ENCODE data around the gene AURKB.
"Not testable (repeated sequence)": the region's sequence is repeated elsewhere in the genome, so short reads cannot be mapped to it uniquely, and the experiment has no call there.

Gene AURKB

DNA sequence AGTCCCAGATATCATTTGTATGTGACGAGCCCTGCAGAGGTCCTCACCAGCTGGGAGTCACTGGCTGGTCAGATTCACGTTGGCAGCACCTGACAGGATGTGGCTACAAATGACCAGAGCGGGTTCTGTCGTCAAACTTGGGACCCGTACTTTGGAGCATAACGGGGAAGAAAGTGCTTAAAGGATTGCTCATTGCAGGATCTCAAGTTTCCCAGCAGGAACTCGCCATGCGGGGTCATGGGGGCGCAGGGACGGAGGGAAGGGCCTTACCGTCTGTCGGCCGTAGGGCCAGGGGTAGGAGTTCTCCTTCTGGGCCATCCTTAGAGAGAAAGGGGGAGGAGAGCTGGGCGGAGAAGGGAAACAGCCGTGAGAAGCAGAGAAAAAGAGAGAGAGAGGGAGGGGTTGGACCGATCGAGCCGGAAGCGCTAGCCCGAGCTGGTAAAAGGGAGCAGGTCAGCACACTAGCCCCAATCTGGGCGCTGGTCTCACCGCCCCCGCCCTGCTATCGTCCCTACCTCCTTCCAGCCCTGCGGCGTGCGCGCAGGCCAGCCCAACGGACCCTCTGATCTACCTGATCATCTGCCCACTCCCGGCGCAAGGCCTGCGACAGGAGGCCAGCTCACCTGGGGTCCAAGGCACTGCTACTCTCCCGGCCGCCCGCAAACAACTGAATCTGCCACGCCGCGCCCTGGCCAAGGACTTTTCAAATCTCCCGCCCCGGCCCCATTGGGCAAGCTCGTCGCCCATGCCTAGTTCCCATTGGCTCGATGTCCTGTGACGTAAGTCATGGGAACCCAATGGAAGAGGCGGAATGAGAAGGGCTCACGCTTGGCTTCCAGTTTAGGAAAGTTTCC lies at the start of gene AURKB:
AURKB (minus strand) TSS at position 669 of the 854 bp plus-strand sequence; CDS start at position 318, 351 bp downstream.
- peak; percentile 78 for DNase-seq

DNA sequence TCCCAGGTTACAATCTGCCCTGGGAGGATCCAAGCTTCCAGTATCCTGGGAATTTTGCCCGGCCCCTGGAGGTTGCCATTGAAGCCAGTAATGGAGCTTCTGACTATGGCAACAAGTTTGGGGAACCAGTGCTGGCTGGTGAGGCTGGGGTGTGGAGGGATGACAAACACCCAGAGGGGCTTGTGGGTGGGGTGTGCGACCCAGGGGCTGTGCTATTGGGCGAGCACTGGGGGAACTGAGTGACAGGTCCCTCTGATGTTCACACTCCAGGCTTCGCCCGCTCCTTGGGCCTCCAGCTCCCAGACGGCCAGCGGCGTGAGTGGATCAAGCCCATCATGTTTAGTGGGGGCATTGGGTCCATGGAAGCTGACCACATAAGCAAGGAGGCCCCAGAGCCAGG lies 47.4 kb upstream of the AURKB start:
- no peak for DNase-seq

DNA sequence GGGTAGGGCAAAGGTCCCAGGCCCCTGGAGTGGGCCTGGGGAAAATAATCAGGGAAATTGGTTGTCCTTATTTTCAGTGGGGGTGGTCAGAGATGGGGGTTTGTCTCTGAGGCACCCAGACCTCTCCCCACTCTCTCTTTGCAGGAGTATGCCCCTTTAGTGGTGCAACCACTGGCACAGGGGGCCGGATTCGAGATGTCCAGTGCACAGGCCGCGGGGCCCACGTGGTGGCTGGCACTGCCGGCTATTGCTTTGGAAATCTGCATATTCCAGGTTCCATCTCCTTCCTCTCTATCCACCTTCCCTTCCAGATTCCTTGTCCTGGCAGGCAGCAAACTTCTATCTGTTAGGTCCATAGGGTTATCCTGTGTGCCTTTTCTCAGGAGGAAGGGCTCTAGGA lies 46.3 kb upstream of the AURKB start:
- DNase-seq, result no peak

DNA sequence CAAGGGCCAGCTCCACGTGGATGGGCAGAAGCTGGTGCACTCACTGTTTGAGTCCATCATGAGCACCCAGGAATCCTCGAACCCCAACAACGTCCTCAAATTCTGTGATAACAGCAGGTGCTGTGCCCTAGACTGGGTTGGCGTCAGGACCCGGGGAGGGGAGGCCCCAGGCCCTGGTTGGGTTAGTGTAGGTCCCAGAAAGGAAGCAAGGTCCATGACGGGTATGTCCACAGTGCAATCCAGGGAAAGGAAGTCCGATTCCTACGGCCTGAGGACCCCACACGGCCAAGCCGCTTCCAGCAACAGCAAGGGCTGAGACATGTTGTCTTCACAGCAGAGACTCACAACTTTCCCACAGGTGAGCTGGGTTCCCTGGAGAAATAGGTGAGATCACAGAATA lies 45.9 kb upstream of the AURKB start:
- no peak for DNase-seq

DNA sequence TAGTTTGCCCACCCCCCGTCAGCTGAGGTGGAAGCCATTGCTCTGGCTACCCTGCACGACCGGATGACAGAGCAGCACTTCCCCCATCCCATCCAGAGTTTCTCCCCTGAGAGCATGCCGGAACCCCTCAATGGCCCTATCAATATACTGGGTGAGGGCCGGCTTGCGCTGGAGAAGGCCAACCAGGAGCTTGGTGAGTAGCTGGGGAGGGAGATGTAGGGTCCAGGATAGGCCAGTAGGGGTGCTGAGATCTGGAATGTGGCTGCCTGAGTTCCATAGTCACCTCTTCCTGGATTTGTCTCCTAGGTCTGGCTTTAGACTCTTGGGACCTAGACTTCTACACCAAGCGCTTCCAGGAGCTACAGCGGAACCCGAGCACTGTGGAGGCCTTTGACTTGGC lies 45.1 kb upstream of the AURKB start:
- DNase-seq, result no peak

DNA sequence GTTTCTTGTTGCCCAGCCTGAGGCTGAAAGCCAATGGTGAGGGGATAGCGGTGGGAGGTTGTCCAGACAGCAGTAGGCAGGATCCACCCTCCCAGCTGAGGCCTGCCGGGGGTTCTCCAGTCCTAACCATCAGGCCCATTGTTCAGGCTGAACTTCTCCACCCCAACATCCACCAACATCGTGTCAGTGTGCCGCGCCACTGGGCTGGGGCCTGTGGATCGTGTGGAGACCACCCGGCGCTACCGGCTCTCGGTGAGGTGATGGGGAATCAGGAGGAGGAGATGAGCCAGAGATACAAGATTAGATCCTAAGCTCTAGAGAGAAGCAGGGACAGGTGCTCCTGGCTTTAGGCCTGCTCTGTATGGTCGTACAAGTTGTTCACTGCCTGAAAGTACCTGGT lies 44.5 kb upstream of the AURKB start:
- DNase-seq, result no peak

DNA sequence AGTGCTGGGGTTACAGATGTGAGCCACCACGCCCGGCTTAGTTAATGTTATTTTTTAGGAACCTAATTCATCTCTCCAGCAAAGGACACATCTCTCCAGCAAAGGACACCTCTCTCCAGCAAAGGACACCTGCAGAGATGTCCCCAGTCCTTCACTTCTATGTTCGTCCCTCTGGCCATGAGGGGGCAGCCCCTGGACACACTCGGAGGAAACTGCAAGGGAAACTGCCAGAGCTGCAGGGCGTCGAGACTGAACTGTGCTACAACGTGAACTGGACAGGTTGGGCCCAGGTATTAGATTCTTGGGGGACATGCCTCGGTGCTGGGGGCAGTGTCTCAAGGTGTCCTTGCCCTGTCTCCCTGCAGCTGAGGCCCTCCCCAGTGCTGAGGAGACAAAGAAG lies 43.4 kb upstream of the AURKB start:
- DNase-seq, result peak; percentile 4

DNA sequence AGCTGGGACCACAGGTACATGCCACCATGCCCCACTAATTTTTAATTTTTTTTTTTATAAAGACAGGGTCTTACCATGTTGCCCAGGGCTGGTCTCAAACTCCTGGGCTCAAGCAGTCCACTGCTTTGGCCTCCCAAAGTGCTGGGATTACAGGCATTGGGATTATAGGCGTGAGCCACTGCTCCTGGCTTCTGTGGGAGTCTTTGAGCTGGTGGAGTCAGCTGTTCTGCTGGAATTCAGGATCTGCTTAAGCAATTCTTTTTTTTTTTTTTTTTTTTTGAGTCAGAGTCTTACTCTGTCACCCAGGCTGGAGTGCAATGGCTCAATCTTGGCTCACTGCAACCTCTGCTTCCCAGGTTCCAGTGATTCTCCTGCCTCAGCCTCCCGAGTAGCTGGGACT lies 41.0 kb upstream of the AURKB start:
- DNase-seq, result not testable (repeated sequence)

DNA sequence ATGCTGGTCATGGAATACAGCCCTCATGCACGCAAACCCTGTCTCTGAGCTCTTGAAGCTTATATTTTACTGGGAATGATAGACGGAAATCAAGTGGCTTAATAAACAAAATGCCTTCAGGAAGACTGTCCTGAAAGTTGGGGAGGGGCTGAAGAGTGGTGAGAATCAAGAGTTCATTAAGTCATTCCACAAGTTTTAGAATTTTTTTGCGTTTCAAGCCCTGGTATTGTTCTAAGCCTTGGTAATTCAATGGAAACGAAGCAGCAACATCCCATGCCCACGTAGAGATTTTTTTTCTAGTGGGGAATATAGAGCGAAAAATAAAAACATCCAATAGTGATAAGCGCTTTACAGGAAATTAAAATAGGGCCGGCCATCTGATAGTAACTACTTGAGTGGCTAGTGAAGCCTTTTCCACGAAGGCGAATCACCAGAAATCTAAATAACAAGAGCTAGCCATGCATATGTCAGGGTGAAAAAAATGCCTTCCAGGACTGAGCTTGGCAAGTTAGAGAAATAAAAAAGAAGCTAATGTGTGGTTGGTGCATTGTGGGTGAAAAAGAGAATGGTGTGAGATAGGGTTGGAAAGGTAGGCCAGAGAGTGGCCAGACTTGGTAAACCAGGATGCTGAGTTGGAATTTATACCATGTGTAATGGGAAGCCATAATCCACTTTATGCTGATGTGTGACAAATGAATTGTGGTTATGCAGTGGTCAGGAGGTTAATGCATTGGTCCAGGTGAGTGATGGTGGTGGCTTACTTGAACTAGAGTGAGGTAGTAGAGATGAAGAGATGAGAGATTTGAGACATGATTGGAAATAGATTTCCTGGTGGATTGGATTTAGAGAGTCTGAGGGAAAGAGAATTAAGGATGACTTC lies 39.5 kb upstream of the AURKB start:
- no peak for DNase-seq

DNA sequence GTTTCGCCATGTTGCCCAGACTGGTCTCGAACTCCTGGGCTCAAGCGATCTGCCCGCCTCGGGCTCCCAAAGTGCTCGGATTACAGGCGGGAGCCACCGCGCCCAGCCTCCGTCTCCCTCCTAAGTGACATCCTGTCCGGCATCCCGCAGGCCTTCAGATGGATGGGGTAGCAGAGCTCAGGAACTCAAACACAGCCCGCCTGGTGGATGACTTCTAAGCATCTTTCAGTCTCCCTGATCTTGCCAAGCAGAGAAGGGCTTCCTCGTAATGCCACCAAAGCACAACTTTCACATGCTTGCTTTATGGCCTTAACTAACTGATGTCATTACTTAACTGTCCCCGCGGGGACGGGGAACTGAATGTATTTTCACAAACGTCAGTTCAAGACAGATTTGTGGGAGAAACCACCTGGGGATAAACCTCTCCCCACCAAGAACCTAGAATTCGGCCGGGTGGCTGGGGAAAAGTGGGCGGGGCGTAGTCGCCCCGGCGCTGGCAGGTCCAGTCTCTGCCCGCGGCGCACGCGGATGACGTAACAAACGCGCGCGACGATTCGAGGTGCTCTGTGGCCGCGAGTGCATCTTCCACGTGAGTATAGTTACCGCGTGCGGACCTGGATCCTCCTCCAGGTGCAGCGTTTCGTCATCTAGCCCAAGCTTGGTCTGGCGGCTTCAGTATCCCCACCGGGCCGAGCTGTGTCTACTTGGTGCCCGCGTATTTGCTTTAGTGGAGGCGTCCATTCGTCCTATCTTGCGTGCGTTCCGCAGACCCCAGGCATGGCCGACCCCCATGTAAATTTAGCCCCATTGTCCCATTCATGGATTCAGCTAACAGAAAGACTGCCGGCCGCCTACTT lies 38.6 kb upstream of the AURKB start, which contains the start of gene PFAS:
PFAS (plus strand) TSS at position 539 of the 857 bp plus-strand sequence. CDS start 4,649 bp downstream, outside the sequence.
- DNase-seq, result peak; percentile 80

DNA sequence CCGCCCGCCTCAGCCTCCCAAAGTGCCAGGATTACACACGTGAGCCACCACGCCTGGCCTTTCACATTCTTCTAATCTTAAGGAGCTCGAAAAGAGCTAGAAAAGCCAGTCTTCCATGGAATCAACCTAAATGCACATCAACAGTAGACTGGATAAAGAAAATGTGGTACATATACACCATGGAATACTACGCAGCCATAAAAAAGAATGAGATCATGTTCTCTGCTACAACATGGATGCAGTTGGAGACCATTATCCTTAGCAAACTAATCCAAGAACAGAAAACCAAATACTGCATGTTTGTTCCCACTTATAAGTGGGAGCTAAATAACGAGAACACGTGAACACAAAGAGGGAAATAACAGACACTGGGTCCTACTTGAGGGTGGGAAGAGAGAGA lies 34.4 kb upstream of the AURKB start:
- DNase-seq, result no peak

DNA sequence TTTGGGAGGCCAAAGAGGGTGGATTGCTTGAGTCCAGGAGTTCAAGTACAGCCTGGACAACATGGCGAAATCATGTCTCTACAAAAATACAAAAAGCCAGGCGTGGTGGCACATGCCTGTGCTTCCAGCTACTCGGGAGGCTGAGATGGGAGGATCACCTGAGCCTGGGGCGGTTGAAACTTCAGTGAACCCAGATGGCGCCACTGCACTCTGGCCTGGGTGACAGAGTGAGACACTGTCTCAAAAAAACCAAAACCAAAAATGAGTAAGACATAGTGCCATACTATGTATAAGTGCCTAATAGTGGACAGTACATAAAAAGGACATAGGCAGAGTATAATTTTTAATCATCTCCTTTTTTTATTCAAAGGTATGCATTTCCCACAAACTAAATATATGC lies 33.5 kb upstream of the AURKB start:
- DNase-seq, result no peak

DNA sequence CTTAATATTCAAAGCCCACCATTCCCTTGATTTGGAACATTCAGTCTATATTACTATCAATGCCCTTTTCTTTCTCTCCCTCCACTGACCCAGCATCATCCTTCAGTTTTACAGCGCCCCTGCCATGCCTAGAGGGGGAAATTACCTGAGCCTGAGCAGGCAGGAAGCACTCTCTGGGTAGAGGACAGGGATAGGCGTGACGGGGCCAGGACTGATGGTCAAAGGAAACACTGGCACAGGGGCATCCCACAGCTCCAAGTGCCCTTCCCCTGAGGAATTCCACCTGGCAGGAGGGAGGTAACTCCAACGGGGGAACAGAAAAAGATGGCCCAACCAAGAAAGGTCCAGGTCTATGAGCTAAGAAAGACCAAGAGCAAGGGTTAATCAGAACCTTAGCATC lies 27.5 kb upstream of the AURKB start:
- DNase-seq, result no peak

DNA sequence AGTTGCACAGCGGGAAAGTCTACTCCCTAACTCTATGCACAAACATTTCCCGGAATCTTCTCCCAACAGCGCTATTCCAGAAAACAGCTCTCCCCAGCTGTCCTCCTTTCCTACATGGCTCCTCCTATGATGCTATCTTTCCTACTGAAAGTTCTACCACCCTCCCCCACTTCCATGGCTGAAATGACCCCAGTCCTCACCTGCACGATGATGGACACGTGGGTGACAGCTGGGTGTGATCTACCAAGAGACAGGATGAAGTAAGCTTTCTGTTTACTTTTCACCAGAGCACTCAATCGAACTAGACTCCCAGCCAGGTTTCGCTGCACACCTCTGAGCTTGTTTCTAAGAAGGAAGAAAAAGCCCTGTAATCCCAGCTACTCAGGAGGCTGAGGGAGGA lies 26.8 kb upstream of the AURKB start:
- DNase-seq, result no peak

DNA sequence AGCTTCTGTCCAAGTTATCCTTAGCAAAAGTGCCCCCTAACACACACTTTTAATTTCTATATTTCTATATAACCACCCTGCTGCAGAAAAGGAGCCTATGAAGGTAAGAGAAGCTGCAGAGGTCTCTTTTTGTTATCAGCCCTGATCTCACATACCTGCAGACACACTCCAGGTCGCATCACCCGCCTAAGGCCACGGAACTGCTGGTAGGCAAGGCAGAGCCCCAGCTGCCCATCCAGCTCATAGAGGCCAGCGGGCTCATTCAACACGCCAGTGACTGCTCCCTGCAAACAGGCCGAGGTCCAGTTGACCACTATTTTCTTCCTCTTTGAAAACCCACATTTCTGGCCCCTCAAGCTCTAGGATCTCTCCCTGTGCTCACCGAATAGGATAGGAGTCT lies 25.3 kb upstream of the AURKB start:
- no peak for DNase-seq

DNA sequence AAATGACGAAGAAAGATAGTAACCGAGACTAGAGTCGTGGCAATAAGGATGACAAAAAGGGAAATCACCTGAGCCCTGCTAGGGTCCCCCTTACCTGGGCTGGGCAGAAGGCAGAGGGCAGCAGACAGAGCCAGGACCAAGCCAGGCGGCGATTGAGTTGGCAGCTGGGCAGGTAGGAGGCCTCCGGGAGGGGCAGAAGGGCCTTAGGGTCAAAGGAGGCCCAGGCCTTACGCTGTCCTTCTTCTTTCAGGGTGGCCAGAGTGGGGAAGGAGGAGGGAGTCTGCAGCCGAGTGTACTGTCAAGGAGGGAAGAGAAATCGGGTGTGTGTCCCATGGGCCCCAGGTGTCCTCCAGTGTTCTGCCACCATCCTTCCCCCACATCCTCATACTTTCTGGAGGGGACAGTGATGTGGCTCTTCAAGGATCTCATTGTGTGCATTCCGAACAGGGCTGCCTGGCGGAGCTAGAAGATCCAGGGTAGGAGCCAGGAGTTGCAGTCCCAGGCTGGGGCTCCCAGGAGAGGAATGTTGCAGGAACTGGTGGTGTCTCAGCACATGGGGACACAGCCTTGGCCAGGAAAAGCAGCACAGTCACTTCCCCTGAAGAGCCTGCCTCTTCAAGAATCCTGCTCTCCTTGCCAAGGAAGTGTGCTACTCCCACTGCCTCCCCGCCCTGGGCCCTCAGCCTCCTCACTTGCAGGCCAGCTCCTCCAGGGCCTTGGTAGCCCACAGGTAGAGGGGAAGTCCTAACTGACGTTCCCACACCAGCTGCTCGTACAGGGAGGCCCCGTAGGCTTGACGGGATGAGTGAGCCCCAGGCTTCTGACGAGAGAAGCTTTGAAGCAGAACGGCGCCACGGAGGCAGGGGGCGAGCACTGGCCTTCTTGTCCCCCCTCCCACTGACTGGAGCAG lies 24.2 kb upstream of the AURKB start:
- no peak for DNase-seq

DNA sequence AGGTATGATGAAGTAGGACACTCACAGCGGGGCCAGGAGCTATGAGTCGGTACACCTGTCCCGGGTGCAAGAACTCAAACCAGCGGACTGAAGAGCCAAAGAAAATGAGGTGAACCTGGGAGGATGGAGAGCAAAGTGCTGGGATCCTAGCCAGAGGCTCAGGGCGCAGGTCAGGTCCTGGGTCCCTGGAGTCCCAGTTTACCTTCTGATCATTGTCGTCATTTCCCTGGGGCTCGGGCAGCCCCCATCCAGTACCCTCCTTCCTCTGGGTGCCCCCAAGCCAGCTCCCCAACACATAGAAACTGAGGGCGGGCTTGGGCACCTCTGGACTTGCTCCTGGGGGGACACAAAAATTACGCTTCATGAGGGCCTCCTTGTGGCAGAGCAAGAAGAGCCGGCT lies 21.3 kb upstream of the AURKB start:
- no peak for DNase-seq

DNA sequence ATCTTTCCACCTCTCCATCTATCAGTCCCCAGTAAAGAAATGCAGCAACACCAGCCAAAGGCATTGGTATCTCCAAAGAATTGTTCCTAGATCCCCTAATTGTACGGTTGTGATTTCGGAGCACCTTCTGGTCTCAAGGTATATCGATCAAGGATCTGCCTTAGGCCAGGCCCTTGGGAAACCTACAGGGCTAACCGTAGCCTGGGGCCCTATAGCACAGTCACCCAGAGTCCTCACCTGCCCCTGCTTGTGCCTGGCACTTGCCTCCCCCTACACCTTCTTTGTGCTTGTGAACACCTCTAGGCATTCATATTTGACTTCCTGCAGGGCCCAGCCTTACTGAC lies 16.8 kb upstream of the AURKB start:
- no peak for DNase-seq

DNA sequence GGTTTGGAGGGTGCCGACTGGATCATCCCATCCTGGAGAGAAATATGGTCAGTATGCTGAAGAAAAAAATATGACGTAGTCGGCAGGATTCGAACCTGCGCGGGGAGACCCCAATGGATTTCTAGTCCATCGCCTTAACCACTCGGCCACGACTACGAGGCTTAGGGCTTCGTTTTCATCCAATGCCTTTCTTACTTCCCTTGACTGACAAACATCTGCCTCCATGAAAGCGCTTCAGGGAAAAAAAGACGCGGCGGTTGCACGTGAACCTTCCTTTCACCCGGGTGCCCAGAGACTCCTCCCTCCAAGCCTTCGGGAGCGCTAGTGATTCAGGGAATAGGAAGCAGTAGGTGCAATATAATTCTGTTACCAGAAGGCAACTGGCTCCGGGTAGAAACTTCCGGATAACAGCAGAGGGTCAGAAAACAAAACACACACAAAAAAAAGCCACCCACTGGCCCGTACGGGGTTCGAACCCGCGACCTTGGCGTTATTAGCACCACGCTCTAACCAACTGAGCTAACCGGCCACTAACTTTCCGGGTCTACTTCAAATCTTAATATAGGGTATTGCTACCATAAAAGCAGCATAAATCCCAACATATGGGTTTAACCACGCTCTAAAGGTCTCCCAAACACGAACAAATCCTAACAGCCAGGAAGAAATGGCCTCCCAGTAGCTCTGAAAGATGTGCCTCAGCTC lies 16.3 kb upstream of the AURKB start:
- peak; percentile 93 for DNase-seq

DNA sequence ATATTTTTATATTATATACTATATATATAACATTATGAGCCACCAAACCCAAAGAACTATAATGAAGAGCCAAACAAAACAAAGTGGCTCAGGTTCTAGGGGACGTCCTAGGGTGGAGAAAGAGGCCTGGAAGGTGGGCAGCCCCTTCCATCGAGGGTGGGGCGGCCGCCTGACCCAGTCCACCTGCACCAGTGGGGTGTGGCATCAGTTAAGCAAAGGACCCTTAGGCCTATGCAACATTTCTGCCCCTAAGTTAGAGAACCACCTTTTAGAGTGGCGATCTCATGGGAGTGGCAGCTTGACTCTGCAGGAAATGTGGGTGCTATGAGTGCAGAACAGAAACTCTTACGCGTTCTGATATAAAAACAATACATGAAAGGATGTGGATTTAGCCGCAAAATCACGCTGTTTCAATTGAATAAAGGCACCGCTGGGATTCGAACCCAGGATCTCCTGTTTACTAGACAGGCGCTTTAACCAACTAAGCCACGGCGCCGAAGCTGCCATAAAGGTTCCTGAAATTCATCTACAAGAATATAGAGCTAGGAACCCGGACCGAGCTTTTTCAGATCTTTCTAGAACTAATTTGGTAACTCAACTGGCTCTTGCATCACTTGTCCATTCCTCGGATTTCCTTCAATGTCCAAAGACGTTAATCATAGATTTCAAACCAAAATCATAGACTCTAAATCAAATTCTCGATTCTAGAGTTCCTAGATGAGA lies 15.6 kb upstream of the AURKB start:
- peak; percentile 77 for DNase-seq

Data from NCI-H2227 treated with DMSO at 0.1 percent for 48 hours (cell line).